Stimulated activated CD4-positive, alpha-beta T cell treated with anti-CD3 and anti-CD28 coated beads, Interleukin-4, amount 100 ng/mL, for 48 hours (primary cell): Measurements from ENCODE around the gene COL8A1.
A peak's percentile ranks its signal among the peaks of the same experiment; 100 is the strongest.
"Not testable (repeated sequence)": the region's sequence is repeated elsewhere in the genome, so short reads cannot be mapped to it uniquely, and the experiment has no call there.

Source experiments
- DNase-seq, 2 donors: peaks; one replicate each; pipeline ENCODE4 v3.0.0-alpha.2; 2020; ENCODE audit warnings: low read depth in 2 of 2

The COL8A1 gene

DNA sequence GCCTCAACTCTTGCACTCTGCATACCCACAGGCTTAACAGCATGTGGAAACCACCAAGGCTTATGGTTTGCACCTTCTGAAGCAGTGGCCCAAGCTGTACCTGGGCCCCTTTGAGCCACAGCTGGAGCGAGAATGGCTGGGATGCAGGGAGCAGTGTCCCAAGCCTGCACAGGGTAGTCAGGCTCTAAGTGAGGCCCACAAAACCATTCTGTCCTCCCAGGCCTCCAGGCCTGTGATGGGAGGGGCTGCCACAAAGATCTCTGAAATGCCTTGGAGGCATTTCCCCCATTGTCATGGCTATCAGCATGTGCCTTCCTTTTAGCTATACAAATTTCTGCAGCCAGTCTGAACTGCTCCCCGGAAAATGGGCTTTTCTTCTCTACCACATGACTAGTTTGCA is 166.8 kb downstream of the COL8A1 start:
- DNase-seq: no peak

- peak in 1 of 2 donors; percentile 11 for DNase-seq
Observed at GRCh38 chr3:99808163-99808794, 169.9 kb downstream of the COL8A1 start.

DNA sequence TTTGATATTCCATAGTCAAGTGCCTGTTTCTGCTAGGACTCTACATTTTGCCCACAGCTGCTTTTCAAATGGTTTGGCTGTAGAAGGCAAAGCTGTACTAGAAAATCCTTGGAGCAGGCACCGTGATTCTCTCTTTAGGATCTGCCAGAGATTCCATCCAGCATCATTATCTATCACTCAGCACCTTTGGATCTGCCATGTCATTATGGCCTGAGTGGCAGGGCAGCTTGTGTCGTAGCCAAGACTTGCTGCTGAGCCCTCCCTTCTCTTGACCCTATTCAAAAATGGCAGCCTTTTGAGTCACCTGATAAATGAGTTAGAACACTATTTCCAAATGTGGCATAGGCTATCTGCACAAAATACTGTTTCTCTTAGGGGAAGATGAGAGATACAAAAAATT is 171.2 kb downstream of the COL8A1 start:
- no peak for DNase-seq

- no peak for DNase-seq
Observed at GRCh38 chr3:99810403-99810802, 172.0 kb downstream of the COL8A1 start.

- peak; percentile 5 to 6 for DNase-seq
Observed at GRCh38 chr3:99817047-99817436, 178.6 kb downstream of the COL8A1 start.

GRCh38 chr3:99817437-99818240 is 179.2 kb downstream of the COL8A1 start, which contains the start of gene CMSS1:
Gene CMSS1, plus strand, starts transcription at chr3:99817862.
- DNase-seq: peak; percentile 96

GRCh38 chr3:99818818-99819217 is 180.4 kb downstream of the COL8A1 start:
- no peak for DNase-seq

DNA sequence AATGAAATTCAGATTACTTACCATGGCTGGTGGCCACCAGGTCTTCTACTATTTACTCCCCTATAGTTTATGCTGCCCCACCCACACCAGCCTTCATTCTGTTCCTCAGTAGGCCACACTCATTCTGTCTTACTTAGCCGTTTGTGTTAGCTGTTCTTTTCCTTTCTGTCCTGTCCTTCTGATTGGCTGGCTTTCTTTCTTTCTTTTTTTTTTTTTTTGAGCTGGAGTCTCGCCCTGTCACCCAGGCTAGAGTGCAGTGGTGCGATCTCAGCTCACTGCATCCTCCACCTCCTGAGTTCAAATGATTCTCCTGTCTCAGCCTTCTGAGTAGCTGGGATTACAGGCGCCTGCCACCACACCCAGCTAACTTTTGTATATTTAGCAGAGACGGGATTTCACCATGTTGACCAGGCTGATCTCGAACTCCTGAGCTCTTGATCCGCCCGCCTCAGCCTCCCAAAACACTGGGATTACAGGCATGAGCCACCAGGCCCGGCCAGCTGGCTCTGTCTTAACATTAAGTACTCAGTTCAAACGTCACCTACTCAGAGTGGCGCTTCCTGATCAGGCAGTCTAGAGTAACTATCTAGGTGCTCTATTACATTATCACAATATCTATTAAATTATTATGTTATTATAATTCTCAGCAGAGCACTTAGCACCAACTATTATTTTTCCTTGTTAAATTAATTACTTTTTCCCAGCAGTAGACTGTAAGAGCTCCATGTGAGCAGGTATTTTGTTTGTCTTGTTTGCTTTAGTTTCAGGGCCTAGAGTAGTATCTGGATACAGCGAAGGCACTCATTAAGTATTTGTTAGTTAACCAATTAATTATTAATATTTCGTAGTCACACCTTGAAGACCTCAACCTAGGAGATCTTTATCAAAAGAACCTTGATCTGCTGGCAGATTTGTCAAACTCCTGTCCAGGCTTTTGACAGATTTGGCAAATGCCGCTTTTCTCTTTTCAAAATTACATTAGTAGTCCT is 185.6 kb downstream of the COL8A1 start:
- DNase-seq: no peak

- no peak for DNase-seq
Observed at GRCh38 chr3:99825004-99825640, 186.7 kb downstream of the COL8A1 start.

DNA sequence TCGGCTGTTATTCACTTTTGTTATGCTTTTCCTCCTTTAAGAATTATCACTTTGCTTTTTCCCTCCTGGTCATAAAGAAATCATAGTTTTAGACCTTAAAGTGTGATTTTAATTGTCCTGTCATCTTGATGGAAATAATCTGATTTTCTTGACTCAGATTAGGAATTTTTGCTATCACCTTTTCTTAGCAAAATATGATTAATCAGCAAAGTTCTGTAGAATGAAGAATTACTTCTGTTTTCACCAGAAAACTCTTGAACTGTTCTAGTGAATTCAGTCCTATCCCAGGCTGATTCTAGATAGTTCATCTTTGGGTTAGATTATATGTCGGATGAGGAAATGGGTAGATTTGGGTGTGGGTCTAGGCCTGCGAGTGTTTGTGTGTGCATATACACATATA is 191.4 kb downstream of the COL8A1 start:
- no peak for DNase-seq

GRCh38 chr3:99833617-99834205 is 195.3 kb downstream of the COL8A1 start:
- DNase-seq: no peak

DNA sequence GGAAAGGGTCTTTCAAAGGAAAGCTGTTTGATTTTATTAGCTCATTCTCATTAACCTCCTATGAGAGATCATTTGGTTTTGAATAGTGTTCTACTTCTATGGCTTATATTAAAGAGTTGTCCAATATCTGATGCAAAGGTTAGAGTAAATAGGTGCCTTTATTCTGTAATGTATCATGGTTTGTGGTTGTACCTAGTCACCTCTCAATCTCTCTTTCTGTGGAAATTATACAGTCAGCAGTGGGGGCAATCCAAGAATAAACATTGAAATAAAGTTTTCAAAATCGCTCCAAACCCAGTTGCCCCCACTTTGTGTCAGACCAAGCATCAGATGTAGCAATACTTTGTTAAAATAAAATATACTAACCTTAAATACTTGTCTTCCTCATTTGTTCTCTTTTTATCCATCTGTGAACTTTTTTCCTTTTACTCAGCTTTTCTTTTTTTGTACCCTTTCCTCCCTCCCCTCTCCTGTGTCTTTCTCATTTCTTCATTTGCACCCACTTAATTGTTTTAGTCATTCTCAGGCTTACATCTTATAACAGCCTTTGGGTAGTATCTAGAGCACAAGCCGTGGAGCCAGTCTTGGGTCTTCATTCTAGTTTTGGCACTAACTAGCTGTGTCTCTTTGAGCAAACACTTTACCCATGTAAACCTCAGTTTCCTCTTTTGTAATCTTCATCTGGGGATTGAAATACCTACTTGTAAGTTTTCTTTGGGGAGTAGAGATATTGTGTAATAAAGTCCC is 196.0 kb downstream of the COL8A1 start:
- no peak for DNase-seq

GRCh38 chr3:99836681-99837080 is 198.3 kb downstream of the COL8A1 start:
- DNase-seq: no peak

DNA sequence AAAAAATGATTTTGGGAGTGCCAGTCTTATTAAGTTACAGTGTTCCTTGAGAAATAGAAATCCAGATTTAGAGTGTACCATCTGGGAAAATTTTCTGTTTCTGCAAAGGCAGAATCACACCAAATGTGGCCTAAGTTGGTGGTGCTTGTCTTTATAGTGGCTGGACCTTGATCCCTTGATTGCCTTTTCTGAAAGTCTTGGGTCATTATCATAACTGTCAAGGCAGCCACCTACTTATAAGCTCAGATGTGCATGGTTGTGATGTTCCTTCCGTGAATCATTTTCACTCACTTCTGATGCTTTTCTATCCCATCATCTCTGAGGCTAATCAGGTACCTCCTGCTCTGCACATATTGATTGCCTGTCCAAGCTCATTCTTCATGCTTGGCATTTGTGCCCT is 199.3 kb downstream of the COL8A1 start:
- no peak for DNase-seq

DNA sequence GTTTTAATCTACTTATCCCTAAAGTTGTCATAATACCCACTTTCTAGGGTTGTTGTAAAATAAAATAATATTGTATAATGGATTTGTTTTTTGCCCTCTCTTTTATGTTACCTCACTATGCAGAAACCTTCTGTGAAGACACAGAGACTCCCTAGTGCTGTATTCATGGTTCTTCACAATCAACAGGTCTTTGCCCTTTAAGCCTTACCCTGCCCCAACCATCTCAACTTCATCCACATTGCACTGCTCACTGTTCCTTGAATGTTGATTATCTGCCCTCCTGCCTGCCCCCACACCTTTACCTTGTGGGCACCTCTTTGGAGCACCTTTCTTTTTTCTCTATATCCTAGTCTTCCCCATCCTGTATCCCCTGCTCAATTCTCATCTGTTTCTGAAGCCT is 200.4 kb downstream of the COL8A1 start:
- DNase-seq: no peak

DNA sequence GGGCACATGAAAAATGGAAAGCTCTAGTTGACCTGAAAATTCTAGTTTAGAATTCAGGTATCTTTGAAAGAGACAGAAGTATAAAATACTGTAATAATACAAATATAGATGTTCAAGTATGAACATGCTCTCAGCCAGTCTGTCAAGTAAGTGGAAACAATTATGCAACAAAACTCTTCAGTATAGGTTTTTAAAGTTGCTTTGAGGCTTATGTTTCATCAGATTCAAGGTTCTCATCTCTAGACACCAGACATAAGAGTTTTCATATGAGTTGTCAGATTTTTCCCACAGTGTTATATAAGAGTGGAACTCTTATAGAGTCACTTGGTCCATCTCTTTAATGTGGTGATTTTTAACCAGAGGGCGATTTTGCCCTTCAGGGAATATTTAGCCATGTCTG is 201.2 kb downstream of the COL8A1 start:
- DNase-seq: no peak

- DNase-seq: not testable (repeated sequence)
Observed at GRCh38 chr3:99841949-99842348, 203.6 kb downstream of the COL8A1 start.

DNA sequence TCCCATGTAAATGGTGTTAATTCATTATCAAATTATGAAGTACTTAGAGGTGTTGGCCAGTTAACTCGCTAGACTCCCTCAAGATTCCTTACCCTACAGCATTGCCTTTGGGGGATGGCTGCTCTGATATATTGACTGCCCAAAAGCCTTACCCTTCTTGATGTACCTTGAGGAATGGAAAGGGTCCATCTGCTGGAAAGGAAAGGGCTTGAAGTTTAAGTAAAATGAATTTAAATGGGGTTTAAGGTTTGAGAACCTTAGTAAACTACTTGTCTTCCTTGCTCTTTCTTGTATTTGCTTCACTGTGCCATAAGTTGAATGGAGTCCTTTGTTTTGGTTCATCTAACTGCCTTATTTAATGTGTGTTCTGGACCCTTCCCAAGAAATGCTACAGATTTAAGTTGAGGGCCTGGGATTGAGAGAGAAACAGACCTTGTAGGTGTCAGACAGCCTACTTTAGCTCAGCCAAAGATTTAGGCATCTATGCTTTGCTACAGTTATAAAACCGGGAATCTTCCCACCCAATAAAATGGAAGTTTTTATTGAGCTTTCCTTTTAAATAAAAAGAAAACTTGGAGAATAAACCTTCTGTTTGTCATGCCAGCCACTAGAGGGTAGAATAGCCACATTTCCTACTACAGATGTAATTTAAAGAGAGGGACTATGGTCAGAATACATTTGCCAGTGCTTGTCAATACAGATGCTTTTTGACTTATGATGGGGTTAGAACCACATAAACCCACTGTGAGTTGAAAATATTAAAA is 204.6 kb downstream of the COL8A1 start:
- no peak for DNase-seq

GRCh38 chr3:99843590-99844258 is 205.3 kb downstream of the COL8A1 start:
- DNase-seq: no peak
